Psoas muscle (tissue), 8 donors: ENCODE results near the gene TOR1AIP2. TPM values are rescaled to one million over a fixed set of nuclear protein-coding genes. Genes with fewer than 3 reads are reported as not detected.

Source experiments
- ATAC-seq, 4 donors: fragments of 200-7000 bp; cut with Tn5 transposase; one replicate each; pipeline ENCODE4 v1.9.1; 2020; ENCODE audit warnings: moderate library complexity in 3 of 4, mild to moderate bottlenecking in 2 of 4
- DNase-seq, 2 donors: peaks; one replicate each; pipeline ENCODE4 v3.0.0-alpha.2; 2020
- H3K27ac ChIP-seq: fragments of 200-600 bp; one replicate; pipeline ENCODE4 v1.8.0; 2022
- H3K27me3 ChIP-seq, 3 donors: fragments of 200-600 bp in 1 of 3; one replicate each; pipeline versions ENCODE4 v1.6.1 to v1.8.0; 2013 to 2022; ENCODE audit warnings: low read length in 2 of 3, mild to moderate bottlenecking in 2 of 3, moderate library complexity in 1 of 3; ENCODE audit not compliant: insufficient read depth in 3 of 3
- H3K36me3 ChIP-seq, 2 donors: fragments of 200-600 bp in 1 of 2; one replicate each; pipeline versions ENCODE4 v1.6.1 to v1.8.0; 2013 to 2022; ENCODE audit warnings: low read depth in 1 of 2, mild to moderate bottlenecking in 1 of 2, moderate library complexity in 1 of 2; ENCODE audit not compliant: insufficient read depth in 1 of 2
- H3K4me1 ChIP-seq: fragments of 200-600 bp; one replicate; pipeline ENCODE4 v1.8.0; 2022
- H3K4me3 ChIP-seq: fragments of 200-600 bp; one replicate; pipeline ENCODE4 v1.8.0; 2022; ENCODE audit warnings: mild to moderate bottlenecking
- H3K9me3 ChIP-seq: fragments of 200-600 bp; one replicate; pipeline ENCODE4 v1.8.0; 2022
- WGBS, 3 donors: extraction: QIAGEN DNeasy Blood & Tissue Kit; methylation state at CpG; one replicate each; pipeline versions ENCODE4 v1.1.6 to v1.1.7; 2013; 5-methylcytosine and 5-hydroxymethylcytosine counted together
- intact Hi-C, 2 donors: fragments of 100-400 bp; cut with DNase I; formaldehyde crosslinking; loops; one replicate each; pipeline versions ENCODE4 v1.11.0 to v1.14.2; 2022
- polyA plus RNA-seq, 3 donors: library from polyadenylated mRNA; stranded (reverse); fragments of 200-250 nt; gene quantifications; one replicate each; pipeline ENCODE4 v1.2.3, GENCODE V29; 2013
- total RNA-seq, 4 donors: library from RNA; stranded (reverse); fragmentation: NEBNext Ultra II Directional in 2 of 4; extraction: Animal tissue kit (Norgen Biotek cat#: 25700) in 2 of 4; gene quantifications; one replicate each; pipeline versions ENCODE4 v1.2.1 to v1.2.4, GENCODE V29; 2021 to 2023
- TF ChIP-seq, protein P1 (sequence below): fragments of 200-600 bp; IDR thresholded peaks from one replicate; pipeline ENCODE4 v1.8.0; 2022; ENCODE audit warnings: antibody characterized with exemption
- donor health status: healthy with polysubstance abuse.
- donor health status: DM: no; HTN: no; CAD: no; lungs with moderate emphysema.
- donor health status: Bipolar disorder and iron deficiency.
- donor health status: healthy.
- donor health status: DM: yes; HTN: yes; CAD: no.
- donor health status: DM: no; HTN: no; CAD: no.
- donor health status: DM: no; HTN: no; CAD: no.
- donor health status: DM: yes; HTN: yes; CAD: no.

TOR1AIP2 gene
- total and polyA plus RNA-seq, 7 donors, result 10.9 to 98.3 (median 57.2) TPM

DNA sequence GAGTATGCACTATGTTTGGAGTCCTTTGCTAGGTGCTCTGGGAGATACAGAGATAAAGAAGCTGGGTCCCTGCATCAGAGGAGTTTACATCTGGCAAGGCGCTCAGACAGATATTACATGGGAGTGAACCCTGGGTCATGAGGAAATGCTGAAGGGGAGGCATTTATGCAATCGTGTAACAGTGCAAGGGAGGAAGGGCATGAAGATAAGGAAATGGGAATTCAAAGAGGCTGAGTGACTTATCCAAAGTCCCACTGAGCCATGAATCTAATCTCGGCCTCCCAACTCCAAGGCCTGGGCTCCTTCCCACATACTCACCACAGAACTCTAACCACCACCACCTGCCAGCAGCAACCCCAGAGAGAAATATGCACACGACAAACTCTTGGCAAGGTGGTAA, 82.9 kb downstream of the TOR1AIP2 start:
- DNase-seq (no peak), ATAC-seq (no peak)
- 37 to 47% (median 43%) methylated on average over 4 of the region's 4 CpGs for WGBS, 3 donors
- Histone ChIP-seq H3K4me1 (no peaks in the 10 kb centered on the region), H3K36me3 (no peaks in the 10 kb centered on the region), H3K27ac (no peak overlapping the region), H3K27me3 (peaks cover 0 to 1% (median 0%) of the 10 kb centered on the region in 3 donors), H3K4me3 (no peak overlapping the region), H3K9me3 (no peaks in the 10 kb centered on the region)
- intact Hi-C loops, result no loop called here
- TF ChIP-seq, protein P1, sequence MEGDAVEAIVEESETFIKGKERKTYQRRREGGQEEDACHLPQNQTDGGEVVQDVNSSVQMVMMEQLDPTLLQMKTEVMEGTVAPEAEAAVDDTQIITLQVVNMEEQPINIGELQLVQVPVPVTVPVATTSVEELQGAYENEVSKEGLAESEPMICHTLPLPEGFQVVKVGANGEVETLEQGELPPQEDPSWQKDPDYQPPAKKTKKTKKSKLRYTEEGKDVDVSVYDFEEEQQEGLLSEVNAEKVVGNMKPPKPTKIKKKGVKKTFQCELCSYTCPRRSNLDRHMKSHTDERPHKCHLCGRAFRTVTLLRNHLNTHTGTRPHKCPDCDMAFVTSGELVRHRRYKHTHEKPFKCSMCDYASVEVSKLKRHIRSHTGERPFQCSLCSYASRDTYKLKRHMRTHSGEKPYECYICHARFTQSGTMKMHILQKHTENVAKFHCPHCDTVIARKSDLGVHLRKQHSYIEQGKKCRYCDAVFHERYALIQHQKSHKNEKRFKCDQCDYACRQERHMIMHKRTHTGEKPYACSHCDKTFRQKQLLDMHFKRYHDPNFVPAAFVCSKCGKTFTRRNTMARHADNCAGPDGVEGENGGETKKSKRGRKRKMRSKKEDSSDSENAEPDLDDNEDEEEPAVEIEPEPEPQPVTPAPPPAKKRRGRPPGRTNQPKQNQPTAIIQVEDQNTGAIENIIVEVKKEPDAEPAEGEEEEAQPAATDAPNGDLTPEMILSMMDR, result no peak

DNA sequence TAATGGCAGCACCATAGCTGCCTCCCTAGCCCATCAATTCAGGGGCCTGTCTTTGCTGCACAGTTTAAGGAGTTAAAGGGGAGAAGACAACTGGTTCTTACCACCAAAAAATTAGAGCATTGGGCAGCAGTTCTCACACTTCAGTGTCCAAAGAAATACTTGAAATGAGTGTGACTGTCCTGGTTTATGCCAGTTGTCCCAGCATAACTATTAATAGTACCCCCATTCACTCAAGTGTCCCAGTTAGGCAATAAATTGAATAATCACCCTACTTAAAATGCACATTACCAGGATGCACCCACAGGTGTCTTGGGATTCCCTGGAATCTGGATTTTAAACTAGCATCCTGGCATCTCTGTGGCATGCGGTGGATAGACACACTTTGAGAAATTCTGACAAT, 83.5 kb downstream of the TOR1AIP2 start:
- Histone ChIP-seq H3K36me3 (no peaks in the 10 kb centered on the region), H3K4me1 (no peaks in the 10 kb centered on the region), H3K27ac (no peak overlapping the region), H3K27me3 (peaks cover 0 to 1% (median 0%) of the 10 kb centered on the region in 3 donors), H3K9me3 (no peaks in the 10 kb centered on the region), H3K4me3 (no peak overlapping the region)
- intact Hi-C loops, result no loop called here
- ATAC-seq, result no peak
- no peak for DNase-seq
- 91 to 97% (median 93%) methylated on average over 1 of the region's 1 CpG for WGBS, 3 donors
- TF ChIP-seq, protein P1, result no peak

DNA sequence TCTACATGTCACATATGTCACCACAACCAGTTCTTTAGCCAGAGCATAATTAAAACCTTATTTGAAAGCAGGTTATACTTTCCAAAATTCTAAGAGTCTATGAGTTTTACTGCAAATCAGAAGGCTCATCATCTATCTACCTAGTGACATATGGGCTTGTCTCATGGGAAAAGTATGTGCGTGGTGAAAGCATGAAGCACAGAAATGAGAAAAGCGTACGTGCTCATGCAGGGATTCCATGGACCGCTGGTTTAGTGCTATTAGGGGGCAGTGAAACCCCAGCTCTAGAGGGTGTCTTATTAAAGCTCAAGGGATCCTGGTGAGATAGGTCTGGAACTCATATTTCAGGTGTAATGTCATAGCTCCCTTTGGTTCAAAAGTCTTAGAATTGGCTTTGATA, 84.3 kb downstream of the TOR1AIP2 start:
- ATAC-seq (no peak), DNase-seq (no peak)
- no peaks in the 10 kb centered on the region for H3K4me1 ChIP-seq
- no peaks in the 10 kb centered on the region for H3K36me3 ChIP-seq
- WGBS, 3 donors, result 73 to 79% (median 76%) methylated on average over 4 of the region's 4 CpGs
- H3K9me3 ChIP-seq, result no peaks in the 10 kb centered on the region
- peaks cover 0 to 1% (median 0%) of the 10 kb centered on the region in 3 donors for H3K27me3 ChIP-seq
- TF ChIP-seq, protein P1, result no peak
- no peak overlapping the region for H3K4me3 ChIP-seq
- H3K27ac ChIP-seq, result no peak overlapping the region
- intact Hi-C loops, result no loop called here

Other genes with a start within 250 kb of the TOR1AIP2 start
- under 1 TPM in 2 of 4 donors, not detected in 2; 0.15 to 0.52 TPM for gene FAM163A, start 134.5 kb downstream of the TOR1AIP2 start, total RNA-seq
- under 1 TPM; 0.04 to 0.08 (median 0.06) TPM for gene FAM163A, start 134.5 kb downstream of the TOR1AIP2 start, polyA plus RNA-seq
- 10 to 100 TPM; 35.1 to 59.6 (median 53.3) TPM for gene TOR1AIP1, start 4.5 kb upstream of the TOR1AIP2 start, total RNA-seq
- 10 to 100 TPM; 15.5 to 33.4 (median 30.8) TPM for gene TOR1AIP1, start 4.5 kb upstream of the TOR1AIP2 start, polyA plus RNA-seq
- gene CEP350, start 77.0 kb upstream of the TOR1AIP2 start, total RNA-seq, result 10 to 100 TPM; 52.8 to 65.3 (median 61.0) TPM
- gene CEP350, start 77.0 kb upstream of the TOR1AIP2 start, polyA plus RNA-seq, result 10 to 100 TPM in 2 of 3 donors, 1 to 10 TPM in 1; 5.1 to 33.9 (median 11.1) TPM